Dendritic cell treated with granulocyte-macrophage colony-stimulating factor and Interleukin-4, amounts not matched to agents 40 ng/mL and 50 ng/mL, for 4 days (primary cell): ENCODE measurements around the gene APOL1.
A peak's percentile ranks its signal among the peaks of the same experiment; 100 is the strongest.
"Not testable (repeated sequence)": the region's sequence is repeated elsewhere in the genome, so short reads cannot be mapped to it uniquely, and the experiment has no call there.

Experiments used
- H3K27ac Mint-ChIP-seq: one replicate; pipeline ENCODE4 v1.8.0; 2022; ENCODE audit warnings: mild to moderate bottlenecking, mixed read lengths
- H3K27me3 Mint-ChIP-seq: one replicate; pipeline ENCODE4 v1.8.0; 2022; ENCODE audit warnings: mild to moderate bottlenecking, mixed read lengths
- H3K36me3 Mint-ChIP-seq: one replicate; pipeline ENCODE4 v1.8.0; 2022; ENCODE audit warnings: low read depth, mixed read lengths
- H3K4me1 Mint-ChIP-seq: one replicate; pipeline ENCODE4 v1.8.0; 2022; ENCODE audit warnings: low read depth, mixed read lengths
- H3K4me3 Mint-ChIP-seq: one replicate; pipeline ENCODE4 v1.8.0; 2022; ENCODE audit warnings: mild to moderate bottlenecking, moderate library complexity, mixed read lengths
- H3K9me3 Mint-ChIP-seq: one replicate; pipeline ENCODE4 v1.8.0; 2022; ENCODE audit warnings: mixed read lengths
- intact Hi-C: fragments of 100-400 bp; cut with micrococcal nuclease; formaldehyde crosslinking; loops from one replicate; pipeline ENCODE4 v1.15.0; 2022

The APOL1 gene

GRCh38 chr22:36215981-36216380, 37.0 kb upstream of the APOL1 start:
- no peak overlapping the region for H3K27ac Mint-ChIP-seq
- H3K9me3 Mint-ChIP-seq: no peaks in the 10 kb centered on the region
- H3K36me3 Mint-ChIP-seq: no peaks in the 10 kb centered on the region
- no peaks in the 10 kb centered on the region for H3K27me3 Mint-ChIP-seq
- no peak overlapping the region for H3K4me3 Mint-ChIP-seq
- H3K4me1 Mint-ChIP-seq: peaks cover 72% of the 10 kb centered on the region
- intact Hi-C loops: no loop called here

- Mint-ChIP-seq H3K4me3 (no peak overlapping the region), H3K4me1 (peaks cover 60% of the 10 kb centered on the region), H3K36me3 (no peaks in the 10 kb centered on the region), H3K9me3 (no peaks in the 10 kb centered on the region), H3K27ac (no peak overlapping the region), H3K27me3 (peaks cover 2% of the 10 kb centered on the region)
- intact Hi-C loops: no loop called here
Measured at GRCh38 chr22:36218648-36219193, 34.2 kb upstream of the APOL1 start.

DNA sequence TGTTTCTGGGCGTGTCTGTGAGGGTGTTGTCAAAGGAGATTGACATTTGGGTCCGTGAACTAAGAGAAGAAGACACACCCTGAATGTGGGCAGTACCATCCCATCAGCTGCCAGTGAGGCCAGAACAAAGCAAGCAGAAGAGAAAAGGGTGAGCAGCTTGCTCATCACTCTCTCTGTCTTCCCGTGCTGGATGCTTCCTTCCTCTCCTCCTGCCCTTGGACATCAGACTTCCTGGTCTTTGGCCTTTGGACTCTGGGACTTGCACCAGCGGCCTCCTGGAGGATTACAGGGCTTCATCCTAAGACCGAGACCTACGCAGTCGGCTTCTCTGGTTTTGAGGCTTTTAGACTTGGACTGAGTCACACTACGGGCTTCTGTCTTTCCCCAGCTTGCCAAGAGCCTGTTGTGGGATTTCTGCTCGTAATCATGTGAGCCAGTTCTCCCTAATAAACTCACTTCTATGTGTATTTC, 32.4 kb upstream of the APOL1 start:
- intact Hi-C loops: loop anchor here (2.0 to 10.0 kb wide), 3 partner anchors 20 to 66 kb away; partner anchors contain the start of gene APOL4
- H3K27me3 Mint-ChIP-seq: peaks cover 2% of the 10 kb centered on the region
- peaks cover 13% of the 10 kb centered on the region for H3K36me3 Mint-ChIP-seq

GRCh38 chr22:36221799-36222751, 30.9 kb upstream of the APOL1 start:
- Mint-ChIP-seq H3K36me3 (peaks cover 29% of the 10 kb centered on the region), H3K4me3 (peak overlapping the region; percentile 63), H3K27ac (peak overlapping the region; percentile 41), H3K27me3 (peaks cover 2% of the 10 kb centered on the region), H3K9me3 (no peaks in the 10 kb centered on the region), H3K4me1 (peaks cover 53% of the 10 kb centered on the region)
- intact Hi-C loops: loop anchor here (2.0 to 10.0 kb wide), 3 partner anchors 21 to 67 kb away; partner anchors contain the start of gene APOL4

More for the DNA sequence above, 32.4 kb upstream of the APOL1 start:
- Mint-ChIP-seq H3K27ac (peak overlapping the region; percentile 83), H3K4me3 (peak overlapping the region; percentile 76), H3K4me1 (peaks cover 48% of the 10 kb centered on the region), H3K9me3 (no peaks in the 10 kb centered on the region)

DNA sequence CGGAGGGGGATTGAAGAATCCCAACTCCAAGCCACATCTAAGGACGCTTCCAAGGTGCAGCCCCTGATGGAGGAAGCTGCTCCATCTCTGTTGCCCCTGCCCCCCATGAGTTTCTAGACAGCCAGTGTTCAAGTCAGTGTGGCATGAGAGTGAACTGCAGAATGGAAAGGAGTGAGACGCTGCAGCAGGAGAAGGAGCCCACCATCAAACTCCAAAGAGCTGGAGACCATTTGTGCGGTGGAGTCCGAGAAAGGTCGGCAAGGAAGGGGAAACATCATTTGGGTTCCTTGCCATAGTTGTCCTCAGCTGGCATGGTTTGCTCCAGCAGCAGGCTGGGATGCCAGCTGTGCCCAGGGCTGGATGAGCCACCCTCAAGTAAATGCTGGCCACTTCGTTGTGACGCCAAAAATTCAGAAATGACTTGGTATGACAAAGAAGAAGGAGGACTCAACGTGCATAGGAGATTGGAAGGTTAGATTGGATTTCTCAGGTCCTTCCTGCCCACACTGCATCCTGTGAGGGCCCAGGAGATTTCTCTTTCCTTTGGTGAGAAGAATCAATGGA, 30.0 kb upstream of the APOL1 start:
- peaks cover 2% of the 10 kb centered on the region for H3K27me3 Mint-ChIP-seq
- H3K4me1 Mint-ChIP-seq: peaks cover 48% of the 10 kb centered on the region
- H3K9me3 Mint-ChIP-seq: no peaks in the 10 kb centered on the region
- peaks cover 38% of the 10 kb centered on the region for H3K36me3 Mint-ChIP-seq
- no peak overlapping the region for H3K4me3 Mint-ChIP-seq
- no peak overlapping the region for H3K27ac Mint-ChIP-seq
- intact Hi-C loops: loop anchor here (5.0 to 10.0 kb wide), 2 partner anchors 41 to 68 kb away; no protein-coding TSS in a partner anchor

DNA sequence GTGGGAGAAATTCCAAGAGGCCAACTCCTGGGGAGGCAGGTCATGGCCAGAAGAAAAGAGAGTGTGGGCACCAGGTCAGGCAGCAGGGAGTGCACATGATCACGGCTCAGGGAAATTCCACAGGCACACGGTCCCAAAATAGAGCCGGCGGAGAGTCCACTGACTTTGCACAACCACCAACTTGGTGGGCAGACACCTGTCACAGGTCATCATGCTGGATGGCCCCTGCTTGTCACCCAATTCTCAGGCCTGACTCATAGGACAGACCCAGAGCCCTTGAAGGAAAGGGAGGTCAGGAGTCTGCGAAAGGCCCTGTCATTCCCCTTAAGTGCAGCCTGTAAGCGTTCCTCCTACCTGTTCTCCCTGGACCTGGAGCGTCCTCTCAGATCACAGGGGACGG, 29.4 kb upstream of the APOL1 start:
- peaks cover 43% of the 10 kb centered on the region for H3K36me3 Mint-ChIP-seq
- intact Hi-C loops: loop anchor here (5.0 to 10.0 kb wide), 2 partner anchors 41 to 69 kb away; no protein-coding TSS in a partner anchor
- H3K9me3 Mint-ChIP-seq: no peaks in the 10 kb centered on the region
- peaks cover 43% of the 10 kb centered on the region for H3K4me1 Mint-ChIP-seq
- H3K27ac Mint-ChIP-seq: no peak overlapping the region
- no peak overlapping the region for H3K4me3 Mint-ChIP-seq
- H3K27me3 Mint-ChIP-seq: peaks cover 2% of the 10 kb centered on the region

DNA sequence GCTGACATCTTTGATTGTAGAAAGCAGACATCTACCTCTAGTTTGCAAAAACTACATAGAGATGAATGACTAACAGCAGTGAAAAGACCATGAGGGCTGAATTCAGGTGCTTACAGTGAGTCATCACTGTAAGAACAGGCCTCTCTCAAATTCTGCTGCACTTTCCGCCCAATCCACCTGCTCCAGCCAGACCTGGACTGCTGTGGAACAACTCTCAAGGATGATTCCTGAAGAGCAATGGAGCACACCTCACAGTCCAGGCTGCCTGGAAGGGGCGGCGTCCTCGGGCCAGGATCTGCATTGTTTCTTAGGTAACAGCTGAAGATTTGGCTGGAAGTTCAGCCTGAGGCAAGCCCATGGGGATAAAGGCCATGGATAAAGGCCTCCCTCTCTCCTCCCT, 28.7 kb upstream of the APOL1 start:
- intact Hi-C loops: loop anchor here (5.0 to 10.0 kb wide), 2 partner anchors 42 to 69 kb away; no protein-coding TSS in a partner anchor
- Mint-ChIP-seq H3K27ac (no peak overlapping the region), H3K9me3 (no peaks in the 10 kb centered on the region)

DNA sequence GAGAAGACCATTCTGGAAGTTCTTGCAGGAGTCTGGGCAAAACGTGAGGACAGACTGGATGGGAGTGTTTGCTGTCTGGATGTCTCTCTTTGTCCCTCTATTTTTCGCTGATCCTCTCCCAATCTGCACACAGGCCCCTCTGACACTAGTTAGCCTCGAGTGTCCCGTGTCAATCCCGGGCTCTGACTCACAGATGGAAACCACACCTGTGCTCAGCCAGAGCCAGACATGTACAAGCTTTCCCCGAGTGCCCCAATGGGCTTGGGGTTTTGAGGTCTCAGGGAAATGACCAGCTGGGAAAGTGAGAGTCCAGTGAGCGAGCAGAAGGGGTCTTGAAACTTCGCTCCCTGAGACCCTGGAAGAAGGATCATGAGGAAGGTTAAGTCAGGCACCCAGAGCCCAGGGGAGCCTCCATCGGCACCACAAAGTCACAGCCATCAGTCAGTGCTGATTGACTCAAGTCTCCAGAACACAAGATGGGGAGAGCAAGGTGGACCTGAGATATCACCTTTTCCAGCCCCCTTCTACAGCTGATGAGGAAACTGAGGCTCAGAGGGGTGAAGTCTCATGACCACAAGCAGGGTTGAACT, 27.5 kb upstream of the APOL1 start:
- no peak overlapping the region for H3K4me3 Mint-ChIP-seq
- H3K27ac Mint-ChIP-seq: no peak overlapping the region
- no peaks in the 10 kb centered on the region for H3K9me3 Mint-ChIP-seq
- peaks cover 27% of the 10 kb centered on the region for H3K4me1 Mint-ChIP-seq
- peaks cover 62% of the 10 kb centered on the region for H3K36me3 Mint-ChIP-seq
- peaks cover 2% of the 10 kb centered on the region for H3K27me3 Mint-ChIP-seq
- intact Hi-C loops: loop anchor here (10.0 kb wide), 1 partner anchor 71 kb away; no protein-coding TSS in a partner anchor

More for the DNA sequence above, 28.7 kb upstream of the APOL1 start:
- peaks cover 35% of the 10 kb centered on the region for H3K4me1 Mint-ChIP-seq
- H3K27me3 Mint-ChIP-seq: peaks cover 2% of the 10 kb centered on the region
- peaks cover 50% of the 10 kb centered on the region for H3K36me3 Mint-ChIP-seq
- no peak overlapping the region for H3K4me3 Mint-ChIP-seq

- Mint-ChIP-seq H3K27me3 (peaks cover 2% of the 10 kb centered on the region), H3K4me3 (no peak overlapping the region), H3K9me3 (no peaks in the 10 kb centered on the region), H3K36me3 (peaks cover 70% of the 10 kb centered on the region), H3K27ac (no peak overlapping the region), H3K4me1 (peaks cover 20% of the 10 kb centered on the region)
- intact Hi-C loops: loop anchor here (10.0 kb wide), 1 partner anchor 71 kb away; no protein-coding TSS in a partner anchor
Measured at GRCh38 chr22:36226189-36226588, 26.7 kb upstream of the APOL1 start.

GRCh38 chr22:36227396-36227795, 25.5 kb upstream of the APOL1 start:
- Mint-ChIP-seq H3K27ac (no peak overlapping the region), H3K4me3 (no peak overlapping the region), H3K4me1 (peaks cover 13% of the 10 kb centered on the region), H3K36me3 (peaks cover 82% of the 10 kb centered on the region), H3K9me3 (no peaks in the 10 kb centered on the region), H3K27me3 (peaks cover 2% of the 10 kb centered on the region)
- intact Hi-C loops: loop anchor here (10.0 kb wide), 1 partner anchor 73 kb away; no protein-coding TSS in a partner anchor

DNA sequence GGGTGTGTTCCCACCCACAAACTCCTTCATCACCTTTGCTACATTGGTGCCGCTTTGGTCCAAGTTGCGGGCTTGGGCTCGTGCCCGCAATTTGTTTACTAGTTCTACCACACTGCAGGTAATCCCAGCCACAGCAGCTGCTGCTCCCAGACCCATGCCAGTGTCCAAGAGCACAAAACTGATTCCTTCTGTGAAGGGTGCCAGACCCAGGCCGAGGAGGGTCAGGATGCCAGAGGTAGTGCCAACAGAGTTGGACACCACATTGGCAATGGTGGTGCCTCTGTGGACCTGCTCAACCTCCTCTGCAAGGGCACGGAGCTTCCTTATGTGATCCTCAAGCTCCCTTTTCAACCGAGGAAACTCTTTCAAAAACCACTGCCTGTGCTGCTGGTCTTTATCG, 25.1 kb upstream of the APOL1 start:
- peaks cover 14% of the 10 kb centered on the region for H3K4me1 Mint-ChIP-seq
- H3K9me3 Mint-ChIP-seq: no peaks in the 10 kb centered on the region
- H3K27me3 Mint-ChIP-seq: no peaks in the 10 kb centered on the region
- H3K27ac Mint-ChIP-seq: no peak overlapping the region
- H3K36me3 Mint-ChIP-seq: peaks cover 86% of the 10 kb centered on the region
- intact Hi-C loops: loop anchor here (10.0 kb wide), 1 partner anchor 73 kb away; no protein-coding TSS in a partner anchor
- no peak overlapping the region for H3K4me3 Mint-ChIP-seq

- not testable (repeated sequence) for H3K9me3 Mint-ChIP-seq, H3K4me3 Mint-ChIP-seq, H3K27me3 Mint-ChIP-seq, H3K27ac Mint-ChIP-seq
- intact Hi-C loops: loop anchor here (10.0 kb wide), 1 partner anchor 74 kb away; no protein-coding TSS in a partner anchor
- peaks cover 19% of the 10 kb centered on the region for H3K4me1 Mint-ChIP-seq
- H3K36me3 Mint-ChIP-seq: peaks cover 92% of the 10 kb centered on the region
Measured at GRCh38 chr22:36228369-36228768, 24.6 kb upstream of the APOL1 start.

- Mint-ChIP-seq H3K27me3 (no peaks in the 10 kb centered on the region), H3K9me3 (no peaks in the 10 kb centered on the region), H3K4me3 (no peak overlapping the region), H3K4me1 (peaks cover 25% of the 10 kb centered on the region), H3K27ac (no peak overlapping the region), H3K36me3 (peaks cover 97% of the 10 kb centered on the region)
- intact Hi-C loops: loop anchor here (10.0 kb wide), 1 partner anchor 74 kb away; no protein-coding TSS in a partner anchor
Measured at GRCh38 chr22:36228944-36229343, 24.0 kb upstream of the APOL1 start.
